ENCODE data around the gene PIK3R1. TPM values are rescaled to one million over a fixed set of nuclear protein-coding genes. Genes with fewer than 3 reads are reported as not detected.

Gene PIK3R1
- total RNA-seq, 1 experiment from 2014 or later: 1.7 TPM

DNA sequence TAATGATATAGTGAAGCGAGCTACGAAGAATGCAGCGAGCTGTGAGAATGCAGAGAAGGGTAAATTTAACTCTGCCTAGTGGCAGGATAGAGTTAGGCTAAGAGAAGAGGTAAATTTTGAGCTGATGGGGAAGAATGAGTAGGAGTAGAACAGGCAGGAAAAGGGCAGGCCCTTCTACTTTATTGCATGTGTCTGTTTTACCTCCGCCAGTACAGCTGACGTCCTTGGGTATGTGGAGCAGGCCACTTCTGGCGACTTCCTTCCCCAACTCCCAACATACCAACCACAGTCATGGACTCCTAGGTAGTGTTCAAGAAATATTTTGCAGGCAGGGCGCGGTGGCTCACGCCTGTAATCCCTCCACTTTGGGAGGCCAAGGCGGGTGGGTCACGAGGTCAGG, 37.9 kb upstream of the PIK3R1 start:
- Histone ChIP-seq H2AFZ (ENCODE audit: low read length) (no peak overlapping the region), H3K9ac (ENCODE audit: low read length) (no peak overlapping the region), H3K9me2 (replicated peaks; ENCODE audit: low read length) (no peaks in the 10 kb centered on the region), H3K27ac (ENCODE audit: low read length) (no peak overlapping the region), H3F3A (ENCODE audit: low read length, unreplicated experiment) (no peaks in the 10 kb centered on the region), H3K36me3 (ENCODE audit: low read depth, low read length) (no peaks in the 10 kb centered on the region), H3K27me3 (ENCODE audit: low read length) (no peaks in the 10 kb centered on the region), H3K79me2 (ENCODE audit: low read length) (no peaks in the 10 kb centered on the region), H3K4me3 (ENCODE audit: low read length) (no peak overlapping the region), H4K20me1 (ENCODE audit: low read length) (no peaks in the 10 kb centered on the region), H3K4me2 (ENCODE audit: low read length) (no peak overlapping the region), H3K9me3 (ENCODE audit: low read length) (no peaks in the 10 kb centered on the region), H3K4me1 (ENCODE audit: insufficient read depth, low read length) (no peaks in the 10 kb centered on the region)
- no TSS peak for BruUV-seq (replicated peaks)
- POLR2A ChIA-PET (ENCODE audit: unreplicated experiment): no interaction called here
- TF ChIP-seq, protein P1, sequence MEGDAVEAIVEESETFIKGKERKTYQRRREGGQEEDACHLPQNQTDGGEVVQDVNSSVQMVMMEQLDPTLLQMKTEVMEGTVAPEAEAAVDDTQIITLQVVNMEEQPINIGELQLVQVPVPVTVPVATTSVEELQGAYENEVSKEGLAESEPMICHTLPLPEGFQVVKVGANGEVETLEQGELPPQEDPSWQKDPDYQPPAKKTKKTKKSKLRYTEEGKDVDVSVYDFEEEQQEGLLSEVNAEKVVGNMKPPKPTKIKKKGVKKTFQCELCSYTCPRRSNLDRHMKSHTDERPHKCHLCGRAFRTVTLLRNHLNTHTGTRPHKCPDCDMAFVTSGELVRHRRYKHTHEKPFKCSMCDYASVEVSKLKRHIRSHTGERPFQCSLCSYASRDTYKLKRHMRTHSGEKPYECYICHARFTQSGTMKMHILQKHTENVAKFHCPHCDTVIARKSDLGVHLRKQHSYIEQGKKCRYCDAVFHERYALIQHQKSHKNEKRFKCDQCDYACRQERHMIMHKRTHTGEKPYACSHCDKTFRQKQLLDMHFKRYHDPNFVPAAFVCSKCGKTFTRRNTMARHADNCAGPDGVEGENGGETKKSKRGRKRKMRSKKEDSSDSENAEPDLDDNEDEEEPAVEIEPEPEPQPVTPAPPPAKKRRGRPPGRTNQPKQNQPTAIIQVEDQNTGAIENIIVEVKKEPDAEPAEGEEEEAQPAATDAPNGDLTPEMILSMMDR (conservative IDR thresholded peaks at IDR 0.05; ENCODE audit: low read depth, low read length): no peak
- CTCF ChIA-PET: no interaction called here
- ATAC-seq: no peak
- DNase-seq: no peak
- intact Hi-C loops (cut with micrococcal nuclease): no loop called here

DNA sequence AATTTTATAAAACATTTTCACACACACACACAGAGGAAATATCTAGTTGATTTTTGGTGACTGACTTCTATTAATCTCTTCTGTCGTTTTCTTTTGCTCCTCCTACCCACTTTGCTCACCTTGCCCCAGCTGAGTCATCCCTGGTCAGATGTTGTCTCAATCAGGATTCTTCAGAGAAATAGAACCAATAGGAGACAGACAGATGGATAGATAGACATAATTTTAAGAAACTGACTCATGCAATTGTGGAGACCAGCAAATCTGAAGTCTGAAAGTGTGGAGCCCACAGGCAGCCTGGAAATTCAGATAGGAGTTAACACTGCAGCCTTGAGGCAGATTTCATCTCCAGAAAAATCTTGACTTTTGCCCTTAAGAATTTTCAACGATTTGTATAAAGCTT, 37.0 kb upstream of the PIK3R1 start:
- BruUV-seq (replicated peaks): no TSS peak
- no peaks in the 10 kb centered on the region for H3K9me2 ChIP-seq (replicated peaks; ENCODE audit: low read length)
- H2AFZ ChIP-seq (ENCODE audit: low read length): no peak overlapping the region
- no peak for ATAC-seq
- no peak overlapping the region for H3K4me2 ChIP-seq (ENCODE audit: low read length)
- no peaks in the 10 kb centered on the region for H3K36me3 ChIP-seq (ENCODE audit: low read depth, low read length)
- H3K9me3 ChIP-seq (ENCODE audit: low read length): no peaks in the 10 kb centered on the region
- TF ChIP-seq EZH2phosphoT487 (IDR thresholded peaks at IDR 0.05; ENCODE audit: borderline replicate concordance, low read length) (no peak), EZH2 (IDR thresholded peaks at IDR 0.05; ENCODE audit: low read length, unreplicated experiment) (no peak)
- TF ChIP-seq, protein P1 (conservative IDR thresholded peaks at IDR 0.05; ENCODE audit: low read depth, low read length): no peak
- ChIA-PET CTCF (no interaction called here), POLR2A (ENCODE audit: unreplicated experiment) (no interaction called here)
- DNase-seq: peak; percentile 28
- no peak overlapping the region for H3K27ac ChIP-seq (ENCODE audit: low read length)
- no peaks in the 10 kb centered on the region for H4K20me1 ChIP-seq (ENCODE audit: low read length)
- no peaks in the 10 kb centered on the region for H3K79me2 ChIP-seq (ENCODE audit: low read length)
- no peak overlapping the region for H3K9ac ChIP-seq (ENCODE audit: low read length)
- intact Hi-C loops (cut with micrococcal nuclease): no loop called here
- no peak overlapping the region for H3K4me3 ChIP-seq (ENCODE audit: low read length)
- no peaks in the 10 kb centered on the region for H3K4me1 ChIP-seq (ENCODE audit: insufficient read depth, low read length)
- H3F3A ChIP-seq (ENCODE audit: low read length, unreplicated experiment): no peaks in the 10 kb centered on the region
- H3K27me3 ChIP-seq (ENCODE audit: low read length): no peaks in the 10 kb centered on the region

DNA sequence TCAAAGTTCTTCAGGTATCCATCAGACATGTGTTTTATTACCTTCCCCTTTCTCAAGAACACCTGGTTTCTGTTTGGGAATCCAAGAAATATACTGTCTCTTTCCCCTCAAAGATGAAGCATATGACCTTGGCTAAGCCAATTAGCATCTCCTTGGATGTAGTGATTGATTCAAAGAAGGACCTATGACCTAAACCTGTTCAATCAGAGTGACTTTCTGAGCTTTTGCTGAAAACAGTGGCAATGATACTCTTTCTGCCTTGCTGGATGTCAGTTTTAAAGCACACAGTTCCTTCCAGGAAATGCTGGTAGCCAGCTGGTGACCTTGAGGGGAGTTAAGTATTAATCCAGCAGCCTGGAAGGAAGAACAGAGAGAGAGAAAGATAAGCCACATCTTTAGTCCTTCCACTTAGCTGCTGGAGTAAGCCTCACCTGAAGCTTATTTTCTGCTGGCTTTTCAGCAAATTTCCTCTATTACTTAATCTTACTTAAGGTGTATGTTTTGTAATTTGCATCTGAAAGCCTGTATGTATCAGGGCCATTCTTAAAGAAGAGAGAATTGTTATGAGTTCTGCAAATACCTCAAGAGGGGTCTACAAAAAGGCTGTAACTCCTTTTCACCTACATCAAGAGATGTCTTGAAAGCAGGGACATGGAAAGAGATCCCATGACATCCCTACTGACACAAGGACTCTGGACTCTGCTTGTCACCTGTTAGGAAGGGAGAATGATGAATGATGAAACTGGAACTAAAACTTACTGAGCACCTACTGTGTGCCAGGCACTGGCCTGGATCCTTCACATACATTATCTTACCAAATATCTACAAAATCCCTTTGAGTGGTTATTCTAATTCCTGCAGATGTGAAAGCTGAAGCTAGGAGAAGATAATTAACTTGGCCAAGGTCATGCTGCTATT, 35.2 kb upstream of the PIK3R1 start:
- no peaks in the 10 kb centered on the region for H3K79me2 ChIP-seq (ENCODE audit: low read length)
- intact Hi-C loops (cut with micrococcal nuclease): no loop called here
- H3K36me3 ChIP-seq (ENCODE audit: low read depth, low read length): no peaks in the 10 kb centered on the region
- no peaks in the 10 kb centered on the region for H3K27me3 ChIP-seq (ENCODE audit: low read length)
- H3K9me2 ChIP-seq (replicated peaks; ENCODE audit: low read length): no peaks in the 10 kb centered on the region
- BruUV-seq (replicated peaks): no TSS peak
- no peak for DNase-seq
- no peak overlapping the region for H3K27ac ChIP-seq (ENCODE audit: low read length)
- no peaks in the 10 kb centered on the region for H3F3A ChIP-seq (ENCODE audit: low read length, unreplicated experiment)
- no peak for ATAC-seq
- ChIA-PET CTCF (no interaction called here), POLR2A (ENCODE audit: unreplicated experiment) (no interaction called here)
- TF ChIP-seq, protein P1 (conservative IDR thresholded peaks at IDR 0.05; ENCODE audit: low read depth, low read length): no peak
- TF ChIP-seq EZH2phosphoT487 (IDR thresholded peaks at IDR 0.05; ENCODE audit: borderline replicate concordance, low read length) (no peak), EZH2 (IDR thresholded peaks at IDR 0.05; ENCODE audit: low read length, unreplicated experiment) (no peak)
- H3K9me3 ChIP-seq (ENCODE audit: low read length): no peaks in the 10 kb centered on the region
- no peak overlapping the region for H2AFZ ChIP-seq (ENCODE audit: low read length)
- no peaks in the 10 kb centered on the region for H3K4me1 ChIP-seq (ENCODE audit: insufficient read depth, low read length)
- no peaks in the 10 kb centered on the region for H4K20me1 ChIP-seq (ENCODE audit: low read length)
- H3K4me2 ChIP-seq (ENCODE audit: low read length): no peak overlapping the region
- no peak overlapping the region for H3K4me3 ChIP-seq (ENCODE audit: low read length)
- no peak overlapping the region for H3K9ac ChIP-seq (ENCODE audit: low read length)

Measured in PC-3 (cell line).